Germinal center (tissue), 1 donor: ENCODE results near the gene ETV5.
"Not testable (repeated sequence)": the region's sequence is repeated elsewhere in the genome, so short reads cannot be mapped to it uniquely, and the experiment has no call there.

Experiments
- DNase-seq: peaks from one replicate; pipeline ENCODE4 v3.0.0; 2012; ENCODE audit warnings: mixed read lengths, low spot score

Gene ETV5

DNA sequence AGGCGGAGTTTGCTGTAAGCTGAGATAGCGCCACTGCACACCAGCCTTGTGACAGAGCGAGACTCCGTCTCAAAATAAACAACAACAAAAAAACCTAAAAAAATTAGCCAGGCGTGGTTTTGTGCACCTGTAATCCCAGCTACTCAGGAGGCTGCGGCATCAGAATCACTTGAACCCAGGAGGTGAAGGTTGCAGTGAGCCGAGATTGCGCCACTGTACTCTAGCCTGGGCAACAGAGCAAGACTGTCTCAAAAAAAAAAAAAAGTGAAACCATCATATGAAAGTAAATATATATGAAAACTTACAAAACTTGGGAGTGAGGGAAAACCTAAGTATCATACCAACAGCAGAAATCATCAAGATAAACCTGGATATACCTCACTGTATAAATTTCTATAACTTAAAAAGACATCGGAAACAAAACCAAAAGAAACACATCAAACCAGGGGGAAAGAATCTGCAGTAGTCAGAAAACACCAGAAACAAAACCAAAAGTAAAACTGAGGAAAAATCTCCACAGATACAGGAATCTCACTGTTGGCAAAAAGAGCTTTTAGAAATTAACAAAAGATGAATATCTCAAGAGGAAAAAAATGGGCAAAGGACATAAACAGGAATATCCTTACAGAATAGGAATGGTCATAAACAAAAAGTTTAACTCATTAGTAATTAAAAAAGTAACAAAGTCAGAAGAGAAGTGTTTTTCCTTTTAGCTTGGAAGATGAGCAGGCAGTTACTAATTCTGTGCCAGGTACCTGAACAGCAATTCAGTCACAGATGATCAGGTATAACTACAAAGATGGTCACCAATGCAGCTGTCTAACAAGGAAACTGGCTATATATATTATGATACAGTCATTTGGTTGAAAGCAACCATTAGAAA, 41.3 kb downstream of the ETV5 start:
- no peak for DNase-seq

DNA sequence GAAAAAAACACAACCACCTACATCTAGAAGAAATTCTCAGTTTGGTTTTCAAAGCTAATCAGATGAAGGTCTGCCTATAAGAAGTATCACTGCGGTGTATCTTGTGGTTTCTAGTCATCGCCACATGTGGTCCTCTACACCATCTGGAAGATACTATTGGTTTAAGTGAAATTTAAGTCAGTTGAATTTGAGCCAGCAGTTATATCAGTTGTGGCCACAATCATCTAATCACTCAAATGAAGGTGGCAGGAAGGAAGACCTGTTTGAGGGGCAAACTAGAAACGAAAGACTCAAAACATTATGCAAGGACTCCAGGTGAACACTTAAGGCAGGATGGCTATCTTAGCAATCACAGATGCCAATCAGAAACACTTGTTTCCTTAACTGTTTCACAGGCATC, 48.7 kb downstream of the ETV5 start:
- no peak for DNase-seq

DNA sequence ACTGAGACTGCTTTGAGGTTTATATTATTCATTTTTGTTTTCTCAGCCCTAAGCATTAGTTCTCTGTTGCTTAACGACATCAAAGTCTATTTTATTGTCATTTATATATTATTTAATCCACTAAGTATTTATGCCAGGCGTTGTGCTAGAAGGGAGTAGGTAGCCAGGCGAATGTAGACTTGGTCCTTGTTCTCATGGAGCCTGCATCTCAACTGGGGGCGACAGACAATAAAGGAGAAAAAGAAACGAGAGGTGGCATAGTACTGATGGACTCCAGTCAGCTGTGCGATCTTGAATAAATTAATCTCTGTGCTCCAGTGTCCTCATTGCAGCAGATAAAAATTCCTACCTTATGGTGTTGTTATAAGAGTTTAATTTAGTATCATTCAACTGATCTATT, 49.7 kb downstream of the ETV5 start:
- no peak for DNase-seq

DNA sequence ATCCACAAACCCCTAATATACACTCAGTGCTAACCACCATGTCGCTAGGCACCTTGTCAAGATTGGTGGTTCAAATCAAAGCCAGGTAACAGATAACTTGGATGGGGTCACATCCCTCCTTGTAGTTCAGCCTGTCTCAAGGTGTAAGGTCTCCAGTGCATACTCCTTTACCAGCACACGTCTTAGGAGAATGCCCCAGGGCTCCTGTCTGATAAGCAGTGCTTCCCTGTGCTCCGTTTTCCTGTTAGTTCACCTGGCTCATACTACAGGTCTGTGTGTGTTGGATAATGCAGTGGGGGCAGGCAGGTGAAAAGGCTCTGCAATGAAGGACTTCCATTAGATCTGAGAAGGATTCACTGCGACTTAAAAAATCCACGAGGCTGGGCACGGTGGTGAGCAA, 50.7 kb downstream of the ETV5 start:
- no peak for DNase-seq

DNA sequence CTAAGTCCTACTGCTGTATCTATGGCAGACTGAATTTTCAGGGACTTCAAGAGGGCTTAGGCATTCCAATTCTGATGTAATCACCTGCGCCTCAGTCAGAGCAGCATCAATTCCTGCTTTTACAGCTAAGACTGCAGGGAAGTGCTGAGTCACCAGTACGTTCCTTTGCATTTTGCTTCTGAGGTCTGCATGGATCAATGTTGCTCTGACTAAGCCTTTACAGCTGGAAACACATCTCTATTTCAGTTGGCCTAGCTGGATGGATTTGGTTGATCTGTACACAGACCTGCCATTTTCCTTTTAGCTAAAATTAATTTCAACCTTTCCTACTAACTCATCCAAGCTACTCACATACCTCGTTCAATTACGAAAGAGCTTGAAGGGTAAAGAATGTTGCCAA, 51.3 kb downstream of the ETV5 start:
- no peak for DNase-seq

DNA sequence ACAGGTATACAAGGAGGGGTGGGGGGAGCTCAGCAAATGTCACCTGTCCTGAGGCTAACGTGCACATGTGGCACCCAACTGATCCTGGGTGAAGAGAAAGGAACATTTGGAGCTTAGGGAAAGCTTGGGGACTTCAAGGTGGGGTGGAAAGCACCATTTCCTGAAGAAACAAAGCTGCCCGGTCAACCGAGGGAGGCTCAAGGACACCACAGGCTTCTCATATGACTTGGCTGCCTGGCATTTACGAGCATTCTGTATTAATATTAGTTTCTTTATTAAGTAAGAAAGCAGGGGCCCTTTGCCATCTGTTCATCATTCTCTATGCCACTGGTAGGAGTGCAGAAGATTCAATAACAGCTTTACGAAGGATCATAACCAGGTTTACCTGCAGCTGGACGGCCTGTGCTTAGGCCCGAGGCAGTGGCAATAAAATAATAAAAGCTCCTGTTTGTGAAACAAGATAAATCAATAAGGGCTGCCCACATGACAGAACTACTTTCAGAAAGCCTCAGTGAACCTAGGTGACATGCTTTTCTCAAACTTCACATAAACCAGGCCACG, 54.0 kb downstream of the ETV5 start:
- no peak for DNase-seq

DNA sequence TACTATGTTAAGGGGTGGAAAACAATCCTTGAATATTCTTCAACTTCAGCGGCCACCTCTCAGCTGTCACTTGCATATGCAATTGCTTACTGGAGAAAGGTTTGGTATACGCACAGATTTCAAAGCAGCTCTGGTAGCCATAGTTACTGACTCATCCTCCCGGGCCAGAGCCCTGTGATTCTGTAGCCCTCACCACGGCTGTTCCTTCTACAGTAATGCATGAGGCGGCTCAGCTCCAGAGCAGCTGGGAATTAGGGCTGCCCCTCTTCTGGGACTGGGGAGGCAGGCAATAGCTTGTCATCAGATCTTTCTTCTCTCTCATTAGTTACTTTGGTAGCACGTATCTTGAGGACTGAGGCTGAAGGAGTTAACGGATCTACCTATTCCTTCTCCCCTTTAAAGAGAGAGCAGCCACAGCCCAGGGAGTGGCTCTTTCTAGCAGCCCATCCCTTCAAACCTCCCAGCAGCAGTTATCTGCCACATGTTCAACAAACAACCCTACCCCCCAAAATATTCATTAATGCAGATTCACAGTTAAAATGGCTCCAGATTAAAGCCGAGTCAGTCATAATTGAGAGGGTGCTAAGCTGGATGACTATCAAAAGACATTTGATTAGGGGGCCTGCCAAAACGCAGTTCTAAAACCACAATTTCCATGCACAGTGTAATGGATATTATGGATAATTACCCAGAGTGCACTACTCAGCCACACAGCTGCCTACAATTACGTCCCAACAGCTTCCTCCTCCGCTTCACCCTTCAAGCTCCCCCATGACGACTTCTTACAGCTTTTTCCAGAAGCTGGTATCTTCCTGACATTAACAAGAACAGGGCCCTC, 54.7 kb downstream of the ETV5 start:
- no peak for DNase-seq

DNA sequence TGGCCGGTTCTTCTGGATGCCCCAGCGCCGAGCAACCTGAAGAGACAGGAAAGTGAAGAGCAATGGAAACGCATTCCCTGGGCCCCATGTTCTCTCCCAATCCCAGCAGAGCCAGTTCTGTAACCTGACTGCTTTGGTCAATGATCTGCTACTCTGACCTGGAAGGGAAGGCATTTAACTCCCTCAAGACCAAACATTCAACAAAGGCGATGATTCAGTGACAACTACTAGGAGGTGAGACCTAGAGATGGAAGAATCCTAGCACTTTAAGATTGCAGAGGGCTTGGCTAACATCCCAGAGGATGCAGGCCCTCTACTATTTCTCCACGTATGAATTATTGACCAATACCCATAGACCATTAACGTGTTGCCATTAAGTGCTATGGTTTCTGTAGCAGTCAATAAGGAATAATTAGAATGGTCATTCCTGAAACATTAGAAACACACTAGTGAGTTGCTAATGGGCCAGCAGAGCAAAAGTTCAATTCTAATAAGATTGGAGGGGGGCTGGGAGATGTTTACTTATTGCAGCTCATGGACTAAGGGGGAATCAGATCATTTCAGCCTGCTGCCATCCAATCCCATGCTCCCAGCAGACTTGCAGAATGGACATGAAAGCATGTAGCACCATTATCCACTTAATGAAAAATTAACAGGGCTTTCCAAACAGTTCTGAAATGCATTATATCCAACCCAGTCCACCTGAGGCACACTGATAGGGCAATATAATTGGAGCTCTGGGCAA, 56.6 kb downstream of the ETV5 start:
- DNase-seq, result no peak

DNA sequence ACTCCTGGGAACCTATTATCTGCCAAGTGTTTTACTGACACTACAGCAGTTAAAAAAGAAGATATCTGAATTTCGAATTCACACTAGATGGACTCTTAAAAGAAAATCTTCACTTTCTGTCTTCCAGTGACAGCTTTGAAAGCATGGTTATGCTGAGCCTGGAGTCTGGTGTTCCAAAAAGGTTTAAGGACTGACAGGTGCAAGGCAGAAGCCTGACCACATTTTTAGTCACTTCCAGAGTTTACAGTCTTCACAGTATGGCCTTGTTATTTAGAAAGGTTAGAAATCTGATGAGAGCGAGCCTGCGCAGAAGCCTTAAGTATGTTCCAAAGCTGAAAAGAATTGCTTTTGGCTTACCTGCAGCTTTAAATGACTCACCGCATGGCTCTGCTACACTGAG, 59.9 kb downstream of the ETV5 start:
- DNase-seq, result no peak

DNA sequence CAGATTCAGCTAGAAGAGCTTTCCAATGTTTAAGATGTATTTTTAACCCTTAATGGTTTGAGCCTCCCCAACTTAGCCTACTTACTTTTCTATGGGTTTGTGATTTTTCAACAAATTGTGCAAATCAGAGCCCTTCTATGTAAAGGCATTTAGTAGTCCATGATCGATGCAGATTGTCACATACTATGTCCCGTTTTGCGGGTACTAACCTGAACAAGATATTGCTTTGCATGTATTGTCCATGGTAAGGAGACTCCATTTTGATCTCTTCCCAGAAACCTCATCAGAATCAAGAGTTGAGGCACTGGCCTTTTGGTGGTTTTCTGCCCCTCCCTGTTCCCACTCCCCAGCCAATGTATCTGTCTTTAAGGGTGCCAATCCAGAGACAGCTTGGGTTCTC, 60.8 kb downstream of the ETV5 start:
- no peak for DNase-seq

DNA sequence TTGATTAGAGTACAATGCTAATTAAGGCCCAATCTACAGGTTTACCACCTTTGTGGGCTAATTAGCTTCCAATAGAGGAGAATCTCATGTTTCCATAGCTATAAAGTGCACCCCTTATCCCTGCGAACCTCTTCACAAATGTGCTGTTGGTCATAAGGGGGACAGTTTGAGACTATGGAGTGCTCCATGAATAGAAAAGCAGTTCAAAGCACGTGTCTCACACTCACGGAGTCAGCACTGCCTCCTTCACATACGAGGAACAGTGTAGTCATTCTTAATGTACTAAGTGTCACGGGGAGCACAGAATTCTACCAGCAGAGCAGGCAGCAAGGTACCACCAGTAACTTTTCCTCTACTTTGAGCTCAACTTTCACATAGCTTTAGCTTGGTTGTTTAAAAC, 62.1 kb downstream of the ETV5 start:
- DNase-seq, result no peak

DNA sequence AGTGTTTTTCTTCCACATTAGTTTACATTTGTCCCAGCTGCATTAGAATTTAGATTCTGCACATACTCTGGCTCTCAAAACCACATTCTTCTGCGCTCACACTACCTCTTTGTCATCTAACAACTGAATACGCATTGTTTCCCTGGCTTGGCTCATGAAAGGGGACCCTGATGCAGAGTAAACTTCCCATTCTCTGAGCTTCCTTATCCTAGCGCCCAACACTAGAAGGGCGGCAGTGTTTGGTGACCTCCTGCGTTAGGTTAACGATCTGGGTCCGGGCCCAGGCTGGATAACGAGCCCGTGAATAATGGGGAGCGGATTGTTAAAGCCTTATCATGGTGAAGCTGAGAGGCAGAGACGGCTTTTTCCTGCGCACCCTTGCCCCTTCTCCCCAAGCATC, 63.9 kb downstream of the ETV5 start:
- DNase-seq, result no peak

DNA sequence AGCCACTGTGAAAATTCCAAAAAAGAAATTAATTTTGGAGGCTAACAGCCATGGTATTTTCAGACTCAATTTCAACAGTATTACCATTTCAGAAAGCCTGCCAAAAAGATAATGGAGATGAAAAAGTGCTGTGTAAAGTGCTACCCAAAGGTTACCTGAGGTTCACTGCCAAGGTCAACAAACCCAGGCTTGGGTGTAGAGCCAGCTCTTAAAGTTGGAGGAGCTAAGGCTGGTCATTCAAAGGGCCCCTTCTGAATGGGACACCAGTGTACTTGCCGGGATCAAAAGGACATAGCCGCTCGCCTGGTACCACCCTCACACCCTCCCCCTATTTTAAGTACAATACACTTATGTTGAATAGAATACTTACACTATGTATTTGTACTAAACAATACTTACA, 64.5 kb downstream of the ETV5 start:
- no peak for DNase-seq

DNA sequence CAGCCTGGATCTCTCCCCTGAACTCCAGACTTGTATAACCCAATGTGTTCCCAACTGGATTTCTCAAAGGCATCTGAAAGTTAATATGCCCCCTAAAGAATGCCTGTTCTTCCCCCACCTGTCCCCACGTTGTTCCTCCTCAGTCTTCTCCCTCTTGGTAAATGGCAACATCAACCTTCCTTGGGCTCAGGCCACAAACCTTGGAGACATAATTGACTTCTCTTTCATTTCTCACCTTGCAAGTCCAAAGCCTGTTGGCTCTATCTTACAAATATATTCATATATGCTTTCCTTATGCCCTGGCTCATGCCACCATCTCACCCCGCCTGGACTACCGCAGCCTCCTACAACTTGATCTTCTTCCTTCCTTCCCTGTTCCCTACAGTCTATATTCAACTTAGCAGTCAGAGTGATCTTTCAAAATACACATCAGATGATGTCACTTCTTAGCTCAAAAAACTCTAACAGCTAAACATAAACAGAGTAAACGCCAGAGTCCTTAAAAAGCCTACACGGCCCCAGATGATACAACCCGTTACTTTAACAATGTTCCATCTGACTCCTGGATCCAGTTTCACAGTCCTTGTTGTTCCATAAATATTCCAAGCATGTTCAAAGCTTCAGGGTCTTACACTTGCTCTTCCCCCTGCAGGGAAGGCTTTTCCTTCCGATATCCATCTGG, 66.2 kb downstream of the ETV5 start:
- DNase-seq, result no peak

DNA sequence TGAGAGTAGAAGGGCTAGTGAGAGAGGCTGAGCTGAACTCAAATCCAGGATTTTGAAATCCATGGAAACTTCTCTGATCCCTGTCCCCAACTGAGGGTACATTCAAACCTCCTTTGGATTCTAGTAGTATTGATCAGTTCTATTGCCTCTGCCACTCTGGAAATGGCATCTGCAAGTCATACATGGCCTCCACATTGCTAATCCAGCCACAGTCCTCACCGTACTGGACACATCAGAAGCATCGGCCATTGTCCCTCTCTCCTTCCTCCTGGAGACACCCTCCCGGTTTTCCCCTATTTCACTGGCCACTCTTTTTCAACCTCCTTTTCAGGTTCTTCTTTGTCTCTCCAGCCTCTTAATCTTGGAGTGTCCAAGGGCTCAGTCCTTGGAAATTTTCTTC, 66.9 kb downstream of the ETV5 start:
- no peak for DNase-seq

DNA sequence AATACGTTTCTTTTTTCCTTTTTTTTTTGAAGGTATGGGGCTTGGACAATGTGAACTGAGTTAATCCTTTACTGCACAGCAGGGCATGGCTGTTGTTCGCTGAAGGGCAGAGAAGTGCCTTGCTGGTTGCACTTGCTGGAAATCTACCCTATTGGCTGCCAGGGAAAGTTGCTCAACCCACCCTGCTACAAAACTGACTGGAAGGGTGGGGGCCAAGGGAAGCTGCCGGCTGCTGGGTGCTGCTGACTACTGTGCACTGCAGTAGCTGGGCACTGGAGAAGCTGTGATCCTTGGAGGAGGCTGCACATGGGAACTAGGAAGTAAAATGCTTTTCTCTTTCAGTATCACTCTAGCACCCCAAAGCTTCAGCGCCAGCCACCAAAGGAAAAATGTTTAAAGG, 70.5 kb downstream of the ETV5 start:
- DNase-seq, result no peak

DNA sequence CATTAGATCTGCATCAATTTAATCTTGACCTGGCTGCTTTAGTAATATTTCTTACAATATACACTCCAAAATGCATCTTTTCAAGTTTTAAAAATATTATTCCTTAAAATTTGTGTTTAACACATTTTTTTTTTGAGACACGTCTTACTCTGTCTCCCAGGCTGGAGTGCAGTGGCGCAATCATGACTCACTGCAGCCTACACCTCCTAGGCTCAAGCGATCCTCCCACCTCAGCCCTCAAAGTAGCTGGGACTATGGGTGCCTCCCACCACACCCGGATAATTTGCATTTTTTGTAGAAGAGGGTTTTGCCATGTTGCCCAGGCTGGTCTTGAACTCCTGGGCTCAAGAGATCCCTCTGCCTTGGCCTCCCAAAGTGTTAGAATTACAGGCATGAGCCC, 73.6 kb downstream of the ETV5 start:
- DNase-seq, result no peak

DNA sequence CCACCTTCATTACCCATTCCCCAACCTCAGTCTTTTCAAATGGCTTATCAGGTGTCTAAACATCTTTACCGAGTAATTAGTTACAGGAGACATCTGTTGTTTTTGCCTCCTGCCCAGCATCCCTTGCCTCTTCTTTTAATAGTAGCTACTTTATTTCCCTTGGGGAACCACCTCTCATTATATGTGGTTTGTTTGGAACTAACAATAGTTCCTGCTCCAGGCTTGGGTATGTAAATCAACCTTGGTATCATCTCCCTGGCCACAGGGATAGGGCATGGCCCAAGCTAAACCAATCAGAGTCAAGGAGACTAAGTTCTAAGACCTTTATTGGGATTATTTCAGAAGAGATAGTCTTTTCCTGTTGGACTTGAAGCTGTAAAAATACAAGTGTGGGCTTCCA, 76.6 kb downstream of the ETV5 start:
- DNase-seq, result no peak

DNA sequence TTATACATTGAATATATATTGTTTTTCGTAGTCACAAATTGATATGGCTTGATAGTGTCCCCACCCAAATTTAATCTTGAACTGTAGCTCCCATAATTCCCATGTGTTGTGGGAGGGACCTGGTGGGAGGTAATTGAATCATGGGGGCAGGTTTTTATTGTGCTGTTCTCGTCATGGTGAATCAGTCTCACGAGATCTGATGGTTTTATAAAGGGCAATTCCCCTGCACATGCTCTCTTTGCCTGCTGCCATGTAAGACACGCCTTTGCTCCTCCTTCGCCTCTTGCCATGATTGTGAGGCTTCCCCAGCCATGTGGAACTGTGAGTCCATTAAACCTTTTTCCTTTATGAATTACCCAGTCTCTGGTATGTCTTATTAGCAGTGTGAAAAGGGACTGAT, 82.9 kb downstream of the ETV5 start:
- DNase-seq, result not testable (repeated sequence)

DNA sequence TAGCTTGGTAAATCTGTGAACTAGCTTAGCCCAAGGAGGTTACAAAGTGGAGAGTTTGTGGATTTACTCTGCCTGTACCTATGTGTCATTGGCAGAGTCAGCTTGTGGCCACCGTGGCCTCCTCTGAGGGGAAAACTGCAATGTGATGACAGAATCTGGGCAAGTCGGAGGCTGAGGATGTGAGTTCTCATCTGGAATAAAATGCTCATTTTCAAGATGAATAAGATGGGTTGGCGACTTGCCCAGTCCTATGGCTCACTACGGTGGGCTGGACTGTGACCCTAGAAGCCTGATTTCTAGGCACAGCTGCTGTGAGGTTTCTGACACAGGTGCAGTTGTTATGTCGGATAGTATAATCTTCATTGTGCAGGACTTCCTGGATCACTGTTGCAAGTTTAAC, 83.7 kb downstream of the ETV5 start:
- no peak for DNase-seq

DNA sequence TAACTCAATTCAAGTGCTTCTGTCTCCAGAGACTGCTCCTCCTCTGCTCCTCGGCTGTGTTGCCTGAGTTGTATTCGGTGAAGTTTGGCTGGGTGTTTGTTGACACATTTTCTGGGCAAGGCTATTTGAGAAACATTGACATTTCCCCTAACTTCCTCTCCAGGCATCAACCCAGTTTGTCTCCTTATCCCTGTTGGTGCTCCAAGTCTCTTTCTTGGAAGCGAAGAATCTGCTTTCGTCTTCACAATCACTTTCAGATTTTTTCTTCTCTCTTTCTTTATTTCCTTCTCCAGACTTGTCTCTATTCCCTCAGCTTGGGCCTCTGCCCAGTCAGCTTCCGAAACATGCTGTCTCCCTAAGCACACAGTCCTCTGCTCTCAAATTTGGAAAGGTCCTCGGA, 84.7 kb downstream of the ETV5 start:
- no peak for DNase-seq

DNA sequence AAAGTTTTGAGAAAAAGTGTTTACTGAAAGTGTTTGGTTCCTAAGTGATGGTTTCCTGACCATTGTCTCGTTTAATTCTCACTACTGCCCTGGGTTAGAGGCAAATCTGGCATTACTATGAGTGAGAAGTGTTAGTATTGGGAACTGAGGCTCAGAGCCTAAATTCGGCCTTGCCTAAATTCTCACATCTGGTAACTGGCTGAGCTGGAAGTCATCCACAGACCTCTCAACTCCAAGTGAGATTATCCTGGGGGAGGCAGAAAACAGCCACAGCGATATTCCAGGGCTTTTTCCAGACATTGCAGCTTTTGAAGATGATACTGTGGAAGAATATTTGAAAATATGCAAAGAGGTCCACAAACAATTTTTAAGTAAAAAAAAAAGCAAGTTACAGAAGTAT, 86.0 kb downstream of the ETV5 start:
- no peak for DNase-seq
